Activated B cell treated with CpG ODN at 0.5 μM for 24 hours (primary cell): ENCODE measurements around the gene MRPS26. TPM values are rescaled to one million over a fixed set of nuclear protein-coding genes. Genes with fewer than 3 reads are reported as not detected.
"Not testable (repeated sequence)": the region's sequence is repeated elsewhere in the genome, so short reads cannot be mapped to it uniquely, and the experiment has no call there.

Source experiments
- ATAC-seq: fragments of 200-7000 bp; cut with Tn5 transposase; one replicate; pipeline ENCODE4 v1.10.0; 2021; ENCODE audit warnings: low read depth, mild to moderate bottlenecking, moderate library complexity
- CTCF ChIA-PET: fragments of 350-600 bp; sonication (Branson Sonifier 250); formaldehyde crosslinking; loops from one replicate; lab custom pipeline; 2021; ENCODE audit warnings: antibody characterized with exemption; lab: Charles Lee
- POLR2A ChIA-PET: fragments of 350-600 bp; sonication (Branson Sonifier 250); formaldehyde crosslinking; loops from one replicate; lab custom pipeline; 2021; ENCODE audit warnings: antibody characterized with exemption; lab: Charles Lee
- DNase-seq: peaks from one replicate; pipeline ENCODE4 v3.0.0; 2022
- H3K27ac Mint-ChIP-seq: one replicate; pipeline ENCODE4 v1.8.0; 2020; ENCODE audit warnings: mixed read lengths
- H3K27me3 Mint-ChIP-seq: one replicate; pipeline ENCODE4 v1.8.0; 2021; ENCODE audit warnings: mixed read lengths
- H3K36me3 Mint-ChIP-seq: one replicate; pipeline ENCODE4 v1.8.0; 2021; ENCODE audit warnings: low read depth, mixed read lengths
- H3K4me1 Mint-ChIP-seq: one replicate; pipeline ENCODE4 v1.8.0; 2021; ENCODE audit warnings: mixed read lengths
- H3K4me3 Mint-ChIP-seq: one replicate; pipeline ENCODE4 v1.8.0; 2020; ENCODE audit warnings: mild to moderate bottlenecking, mixed read lengths
- H3K9me3 Mint-ChIP-seq: one replicate; pipeline ENCODE4 v1.8.0; 2020; ENCODE audit warnings: mixed read lengths
- CTCF ChIP-seq: fragments of 200-600 bp; IDR thresholded peaks from one replicate; pipeline ENCODE4 v1.8.0; 2022; ENCODE audit warnings: antibody characterized with exemption, mild to moderate bottlenecking
- intact Hi-C: fragments of 100-400 bp; cut with micrococcal nuclease; formaldehyde crosslinking; loops from one replicate; pipeline ENCODE4 v1.15.1; 2024
- total RNA-seq: library from RNA; stranded (reverse); gene quantifications from 2 replicates; pipeline ENCODE4 v1.2.3, GENCODE V29; 2022

MRPS26 gene
- total RNA-seq, 1 donor from 2014 or later = 30.6 TPM

- Mint-ChIP-seq H3K27me3 (no peaks in the 10 kb centered on the region), H3K9me3 (no peaks in the 10 kb centered on the region), H3K4me3 (no peak overlapping the region), H3K27ac (no peak overlapping the region), H3K4me1 (no peaks in the 10 kb centered on the region), H3K36me3 (peaks cover 56% of the 10 kb centered on the region)
- CTCF ChIA-PET = no interaction called here
- POLR2A ChIA-PET = no interaction called here
- DNase-seq = no peak
- TF ChIP-seq CTCF = no peak
- intact Hi-C loops = no loop called here
- no peak for ATAC-seq
Observed at GRCh38 chr20:3010985-3011723, 34.7 kb upstream of the MRPS26 start.

- ATAC-seq = no peak
- Mint-ChIP-seq H3K4me1 (no peaks in the 10 kb centered on the region), H3K36me3 (peaks cover 58% of the 10 kb centered on the region), H3K27me3 (no peaks in the 10 kb centered on the region), H3K27ac (no peak overlapping the region), H3K4me3 (no peak overlapping the region), H3K9me3 (no peaks in the 10 kb centered on the region)
- ChIA-PET CTCF (no interaction called here), POLR2A (no interaction called here)
- no peak for DNase-seq
- TF ChIP-seq CTCF = no peak
- intact Hi-C loops = no loop called here
Observed at GRCh38 chr20:3011752-3012151, 34.1 kb upstream of the MRPS26 start.

- H3K27me3 Mint-ChIP-seq = no peaks in the 10 kb centered on the region
- POLR2A ChIA-PET = no interaction called here
- intact Hi-C loops = no loop called here
Observed at GRCh38 chr20:3013771-3014170, 32.1 kb upstream of the MRPS26 start.

GRCh38 chr20:3014179-3014578, 31.7 kb upstream of the MRPS26 start:
- H3K4me1 Mint-ChIP-seq = no peaks in the 10 kb centered on the region
- H3K27ac Mint-ChIP-seq = no peak overlapping the region
- intact Hi-C loops = no loop called here
- ChIA-PET CTCF (no interaction called here), POLR2A (no interaction called here)
- no peak for TF ChIP-seq CTCF
- no peaks in the 10 kb centered on the region for H3K27me3 Mint-ChIP-seq
- no peaks in the 10 kb centered on the region for H3K9me3 Mint-ChIP-seq
- H3K4me3 Mint-ChIP-seq = no peak overlapping the region
- no peak for ATAC-seq
- H3K36me3 Mint-ChIP-seq = peaks cover 53% of the 10 kb centered on the region
- no peak for DNase-seq

More at GRCh38 chr20:3013771-3014170, 32.1 kb upstream of the MRPS26 start:
- no peak for TF ChIP-seq CTCF
- no peak overlapping the region for H3K4me3 Mint-ChIP-seq
- H3K9me3 Mint-ChIP-seq = no peaks in the 10 kb centered on the region
- peaks cover 57% of the 10 kb centered on the region for H3K36me3 Mint-ChIP-seq
- DNase-seq = no peak
- CTCF ChIA-PET = no interaction called here
- no peak overlapping the region for H3K27ac Mint-ChIP-seq
- ATAC-seq = no peak
- no peaks in the 10 kb centered on the region for H3K4me1 Mint-ChIP-seq

GRCh38 chr20:3014662-3015061, 31.2 kb upstream of the MRPS26 start:
- no peak overlapping the region for H3K4me3 Mint-ChIP-seq
- H3K4me1 Mint-ChIP-seq = no peaks in the 10 kb centered on the region
- ChIA-PET POLR2A (no interaction called here), CTCF (no interaction called here)
- no peak for ATAC-seq
- intact Hi-C loops = no loop called here
- H3K36me3 Mint-ChIP-seq = peaks cover 48% of the 10 kb centered on the region
- no peaks in the 10 kb centered on the region for H3K27me3 Mint-ChIP-seq
- TF ChIP-seq CTCF = no peak
- DNase-seq = no peak
- H3K9me3 Mint-ChIP-seq = no peaks in the 10 kb centered on the region
- no peak overlapping the region for H3K27ac Mint-ChIP-seq

- H3K27ac Mint-ChIP-seq, H3K27me3 Mint-ChIP-seq, ATAC-seq, DNase-seq, intact Hi-C loops, H3K9me3 Mint-ChIP-seq, H3K4me3 Mint-ChIP-seq, H3K4me1 Mint-ChIP-seq, CTCF ChIA-PET: not testable (repeated sequence)
- H3K36me3 Mint-ChIP-seq = peaks cover 45% of the 10 kb centered on the region
- POLR2A ChIA-PET = interaction anchor here (1.5 kb wide), 1 partner anchor 30 kb away, joined by 3 read pairs; the partner anchor contains the start of gene MRPS26
Observed at GRCh38 chr20:3015302-3015701, 30.6 kb upstream of the MRPS26 start.
